HG03439 (cell line): ENCODE measurements around the gene NCOA5.

Source experiments
- ATAC-seq: cut with Tn5 transposase; IDR thresholded peaks from one replicate; pipeline ENCODE4 v1.9.1; 2021; ENCODE audit warnings: mild to moderate bottlenecking, moderate library complexity; ENCODE audit not compliant: unreplicated experiment

Gene NCOA5

DNA sequence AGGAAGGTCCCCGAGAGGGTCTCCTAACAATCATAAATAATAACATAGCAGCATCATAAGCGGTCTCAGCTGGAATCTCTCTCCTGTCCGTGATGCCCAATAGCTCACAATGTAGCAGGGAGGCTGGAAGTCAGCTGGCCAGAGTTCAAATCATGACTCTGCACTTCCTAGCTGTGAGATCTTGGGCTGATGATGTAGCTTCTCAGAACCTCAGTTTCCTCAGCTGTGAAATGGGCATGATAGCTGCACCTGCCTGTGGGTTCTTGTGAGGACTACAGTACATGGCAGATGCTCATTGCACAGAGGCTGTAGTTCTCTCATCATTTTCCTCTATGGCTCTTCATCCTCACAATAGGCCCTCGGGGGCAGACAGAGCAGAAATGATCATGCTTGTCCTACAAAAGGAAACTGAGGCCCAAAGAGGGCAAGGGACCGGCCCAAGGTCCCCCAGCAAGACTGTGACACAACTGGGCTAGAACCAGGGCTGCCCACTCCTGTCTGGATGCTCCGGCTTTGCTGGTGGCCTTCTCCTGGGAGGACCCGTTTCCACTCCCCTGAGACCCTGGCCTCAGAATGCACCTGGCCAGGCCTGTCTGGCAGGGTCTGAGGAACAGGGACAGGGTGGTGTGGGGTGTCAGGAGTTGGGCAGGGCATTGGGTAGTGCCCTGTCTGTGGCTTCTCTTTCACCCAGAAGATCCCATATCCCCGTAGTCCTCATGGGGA lies 43.0 kb downstream of the NCOA5 start:
- no peak for ATAC-seq

DNA sequence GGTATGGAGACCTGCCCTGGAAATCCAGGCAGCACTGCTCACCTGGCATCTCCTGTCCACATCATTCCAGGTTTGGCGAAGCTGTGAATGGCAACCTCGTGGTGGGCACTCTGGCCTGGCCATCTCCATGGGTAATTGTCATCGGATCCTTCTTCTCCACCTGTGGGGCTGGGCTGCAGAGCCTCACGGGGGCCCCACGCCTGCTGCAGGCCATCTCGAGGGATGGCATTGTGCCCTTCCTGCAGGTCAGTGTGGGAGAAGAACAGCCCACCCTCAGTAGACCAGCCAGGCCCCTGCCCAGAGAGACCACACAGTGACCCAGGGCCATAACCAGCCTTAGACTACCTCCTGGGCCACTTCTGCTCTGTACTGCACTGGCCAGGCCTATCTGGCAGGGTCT lies 44.9 kb downstream of the NCOA5 start:
- no peak for ATAC-seq

DNA sequence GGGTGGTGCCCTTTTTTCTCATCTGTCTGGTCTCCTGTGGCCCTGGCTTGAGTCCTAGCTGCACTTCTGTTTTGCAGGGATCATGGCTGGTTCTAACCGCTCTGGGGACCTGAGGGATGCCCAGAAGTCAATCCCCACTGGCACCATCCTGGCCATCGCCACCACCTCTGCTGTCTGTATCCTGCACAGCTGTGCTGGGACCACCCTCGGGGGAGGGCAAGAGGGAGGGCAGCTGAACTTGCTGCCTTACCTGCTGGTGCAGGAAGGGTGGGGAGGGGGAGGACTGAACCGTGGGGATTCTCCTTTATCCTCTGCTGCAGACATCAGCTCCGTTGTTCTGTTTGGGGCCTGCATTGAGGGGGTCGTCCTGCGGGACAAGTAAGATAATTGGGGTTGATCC lies 46.2 kb downstream of the NCOA5 start:
- no peak for ATAC-seq

DNA sequence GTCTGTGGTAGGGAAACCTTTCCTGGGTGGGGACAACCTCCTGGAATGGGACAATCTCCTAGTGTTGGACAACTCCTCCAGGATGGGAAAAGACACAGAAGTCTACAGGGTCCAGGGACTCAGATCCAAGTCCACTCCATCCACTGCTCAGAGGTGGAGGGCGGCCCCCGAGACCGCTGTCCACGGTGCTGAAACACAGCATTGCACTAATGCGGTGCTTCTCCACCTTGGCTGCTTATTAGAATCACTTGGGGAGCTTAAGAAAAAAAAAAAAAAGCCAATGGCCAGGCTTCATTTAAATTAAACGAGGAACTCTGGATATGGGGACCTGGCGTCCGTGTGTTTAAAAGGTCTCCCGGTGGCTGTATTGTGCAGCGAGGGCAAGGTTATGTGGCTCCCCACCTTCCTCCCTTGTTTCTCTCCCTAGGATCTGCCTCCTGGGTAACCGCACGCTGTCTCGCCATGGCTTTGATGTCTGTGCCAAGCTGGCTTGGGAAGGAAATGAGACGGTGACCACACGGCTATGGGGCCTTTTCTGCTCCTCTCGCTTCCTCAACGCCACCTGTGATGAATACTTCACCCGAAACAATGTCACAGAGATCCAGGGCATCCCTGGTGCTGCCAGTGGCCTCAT lies 48.7 kb downstream of the NCOA5 start:
- ATAC-seq = no peak

DNA sequence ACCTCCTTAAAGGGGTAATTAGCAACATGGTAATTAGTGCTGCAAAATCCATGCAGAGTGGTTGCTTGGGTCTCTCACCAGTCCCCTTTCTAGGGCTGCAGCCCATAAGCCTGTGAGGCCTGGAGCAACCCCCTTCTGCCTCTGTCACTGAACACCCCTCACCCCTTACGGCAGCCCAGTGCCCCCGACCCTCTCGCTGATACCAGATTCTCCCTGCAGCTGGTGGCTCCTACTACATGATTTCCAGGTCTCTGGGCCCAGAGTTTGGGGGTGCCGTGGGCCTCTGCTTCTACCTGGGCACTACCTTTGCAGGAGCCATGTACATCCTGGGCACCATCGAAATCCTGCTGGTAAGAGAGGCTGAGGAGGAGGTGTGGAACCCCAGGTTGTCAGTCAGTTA lies 52.7 kb downstream of the NCOA5 start:
- no peak for ATAC-seq

DNA sequence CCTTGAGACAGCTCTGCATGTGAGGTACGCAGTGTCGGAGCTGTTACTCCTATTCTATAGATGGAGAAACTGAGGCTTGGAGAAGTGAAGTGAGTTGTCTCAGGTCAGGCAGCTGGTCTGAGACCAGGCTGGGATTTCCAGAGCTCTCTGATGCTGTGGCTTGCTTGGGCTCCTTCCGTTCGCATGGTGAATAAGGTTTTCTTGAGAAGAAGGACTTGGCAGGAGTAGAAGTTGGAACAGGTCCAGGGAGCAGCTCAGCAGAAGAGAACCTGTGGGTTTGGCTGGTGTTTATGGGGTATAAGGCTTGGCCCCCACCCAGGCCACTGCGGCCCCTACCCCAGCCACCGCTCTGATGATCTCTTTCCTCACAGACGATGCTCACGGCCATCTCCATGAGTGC lies 53.4 kb downstream of the NCOA5 start:
- no peak for ATAC-seq

DNA sequence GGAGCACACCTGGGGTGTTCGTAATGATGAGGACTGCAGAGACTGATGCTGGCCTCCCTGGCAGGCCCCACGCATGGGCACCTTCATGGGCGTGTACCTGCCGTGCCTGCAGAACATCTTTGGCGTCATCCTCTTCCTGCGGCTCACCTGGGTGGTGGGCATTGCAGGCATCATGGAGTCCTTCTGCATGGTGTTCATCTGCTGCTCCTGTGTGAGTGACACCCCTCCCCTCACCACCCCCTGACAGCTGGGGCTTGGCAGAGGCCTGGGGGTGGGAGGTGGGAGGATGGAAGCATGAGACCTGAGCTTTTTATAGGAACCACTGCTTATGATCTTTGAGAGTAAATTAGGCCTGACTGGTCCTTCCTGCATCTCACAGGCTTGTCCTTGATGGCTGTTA lies 54.0 kb downstream of the NCOA5 start:
- ATAC-seq = no peak

DNA sequence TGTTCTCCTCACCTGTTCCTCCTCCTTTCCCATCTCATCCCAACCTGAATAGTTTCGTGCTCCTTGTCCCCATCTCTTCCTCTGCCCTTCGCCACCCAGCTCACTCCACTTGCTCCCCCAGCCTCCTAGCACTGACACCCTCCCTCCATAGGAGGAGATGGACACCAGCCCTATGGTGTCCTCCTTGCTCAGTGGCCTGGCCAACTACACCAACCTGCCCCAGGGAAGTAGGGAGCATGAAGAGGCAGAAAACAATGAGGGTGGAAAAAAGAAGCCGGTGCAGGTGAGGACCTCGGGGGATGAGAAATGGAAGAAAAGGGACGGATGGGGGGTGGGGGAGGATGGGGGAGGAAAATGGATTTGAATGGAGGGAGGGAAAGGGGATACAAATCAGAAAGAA lies 54.5 kb downstream of the NCOA5 start:
- ATAC-seq = no peak

DNA sequence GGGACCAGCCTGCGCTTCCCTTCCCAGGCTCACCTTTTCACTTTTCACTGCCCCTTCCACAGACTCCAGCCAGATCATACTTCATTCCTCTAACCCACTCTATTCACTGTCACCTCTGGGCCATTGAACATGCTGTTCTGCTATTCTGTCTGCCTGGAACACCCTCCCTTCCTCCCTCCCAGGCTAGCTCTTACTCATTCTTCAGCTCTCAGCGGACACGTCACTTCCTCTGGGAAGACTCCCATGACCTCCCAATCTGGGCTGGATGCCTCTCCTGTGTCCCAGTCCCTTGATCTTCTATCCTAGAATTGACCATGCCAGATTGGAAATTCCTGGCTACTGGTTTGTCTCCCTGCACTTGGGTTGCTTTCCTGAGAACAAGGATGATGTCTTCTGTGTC lies 55.7 kb downstream of the NCOA5 start:
- no peak for ATAC-seq

DNA sequence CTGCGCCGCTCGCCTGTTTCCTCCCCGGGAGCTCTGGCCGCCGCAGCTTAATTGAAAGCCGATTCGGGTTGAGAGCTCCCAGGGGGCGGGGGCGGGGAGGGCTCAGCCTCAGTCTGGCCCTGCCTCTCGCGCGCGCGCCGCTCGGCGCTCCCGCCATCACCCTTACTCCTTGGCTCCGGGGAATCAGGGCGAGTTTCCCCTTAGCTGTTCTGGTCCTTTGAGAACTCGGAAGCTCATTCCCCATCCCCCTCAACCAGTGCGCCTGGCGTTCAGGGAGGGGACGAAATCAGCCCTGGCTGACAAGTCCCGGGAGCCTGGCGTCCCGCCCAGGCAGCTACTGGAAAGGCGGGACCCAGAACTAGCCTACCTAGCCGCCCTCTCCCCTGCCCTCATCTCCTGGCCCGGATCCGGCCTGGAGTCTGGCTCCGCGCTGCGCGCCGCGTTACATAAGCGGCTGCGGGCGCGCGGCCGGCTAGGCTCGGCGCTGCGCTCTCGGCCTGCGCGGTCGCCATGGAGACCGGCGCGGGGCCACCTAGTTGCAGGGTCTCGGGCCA lies 58.0 kb downstream of the NCOA5 start:
- no peak for ATAC-seq

DNA sequence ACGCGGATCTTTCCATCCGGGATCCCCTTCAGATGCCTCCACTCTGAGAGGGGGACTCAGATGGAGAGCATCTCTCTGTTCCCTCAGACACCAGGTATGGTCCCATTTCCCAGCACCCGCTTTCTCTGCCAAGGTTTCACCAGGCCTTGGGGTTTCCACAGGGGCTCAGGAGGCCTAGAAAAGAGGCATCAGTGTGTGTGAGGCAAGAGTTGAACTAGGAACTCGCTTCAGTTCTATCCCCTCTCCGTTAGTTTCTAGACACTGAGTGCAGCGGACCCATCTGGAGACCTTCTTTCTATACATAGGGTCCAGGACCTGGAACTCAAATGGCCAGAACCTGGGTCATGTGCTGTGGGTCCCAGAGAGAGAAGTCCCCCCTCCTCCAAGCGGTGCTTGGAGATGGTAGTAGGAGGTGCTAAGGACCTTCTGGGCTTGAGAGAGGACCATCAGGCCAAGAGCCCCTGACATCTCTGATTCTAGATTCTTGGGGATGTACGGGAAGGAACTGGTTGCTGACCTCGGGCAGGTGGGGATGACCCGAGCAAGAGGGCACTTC lies 58.7 kb downstream of the NCOA5 start:
- no peak for ATAC-seq

DNA sequence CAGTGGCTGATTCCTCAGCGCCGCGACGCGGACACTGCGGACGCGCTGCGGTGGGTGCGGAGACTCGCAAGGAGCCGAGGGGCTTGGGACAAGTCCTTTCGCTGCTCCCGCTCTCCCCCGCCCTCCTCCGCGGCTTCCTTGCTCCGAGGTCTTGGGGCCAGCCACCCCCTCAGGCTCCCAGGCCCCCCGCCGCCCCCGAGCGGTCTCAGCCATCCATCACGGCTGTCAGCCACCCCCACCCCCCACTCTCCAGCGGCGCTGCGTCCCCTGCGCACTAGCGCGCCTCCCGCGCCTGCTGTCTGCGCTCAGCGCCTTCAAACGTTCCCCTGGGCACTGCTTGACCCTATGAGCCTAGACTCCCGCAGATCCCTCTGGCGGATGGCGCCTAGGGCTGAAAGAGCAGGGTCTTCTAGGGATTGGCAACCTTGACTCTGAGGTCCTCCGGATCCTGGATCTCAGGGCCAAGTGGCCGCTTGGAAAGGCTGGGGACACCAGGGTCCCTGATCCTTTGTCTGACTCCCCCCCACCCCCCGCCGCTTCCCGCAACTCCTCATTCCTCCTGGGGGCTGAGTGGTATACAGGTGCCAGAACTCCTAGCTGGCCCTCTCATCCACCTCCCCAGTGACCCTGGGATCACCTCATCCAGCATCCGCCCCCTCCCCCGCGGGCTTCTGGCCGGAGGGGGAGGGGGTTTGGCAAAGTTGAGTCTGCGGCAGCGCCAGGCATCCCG lies 59.3 kb downstream of the NCOA5 start:
- no peak for ATAC-seq

DNA sequence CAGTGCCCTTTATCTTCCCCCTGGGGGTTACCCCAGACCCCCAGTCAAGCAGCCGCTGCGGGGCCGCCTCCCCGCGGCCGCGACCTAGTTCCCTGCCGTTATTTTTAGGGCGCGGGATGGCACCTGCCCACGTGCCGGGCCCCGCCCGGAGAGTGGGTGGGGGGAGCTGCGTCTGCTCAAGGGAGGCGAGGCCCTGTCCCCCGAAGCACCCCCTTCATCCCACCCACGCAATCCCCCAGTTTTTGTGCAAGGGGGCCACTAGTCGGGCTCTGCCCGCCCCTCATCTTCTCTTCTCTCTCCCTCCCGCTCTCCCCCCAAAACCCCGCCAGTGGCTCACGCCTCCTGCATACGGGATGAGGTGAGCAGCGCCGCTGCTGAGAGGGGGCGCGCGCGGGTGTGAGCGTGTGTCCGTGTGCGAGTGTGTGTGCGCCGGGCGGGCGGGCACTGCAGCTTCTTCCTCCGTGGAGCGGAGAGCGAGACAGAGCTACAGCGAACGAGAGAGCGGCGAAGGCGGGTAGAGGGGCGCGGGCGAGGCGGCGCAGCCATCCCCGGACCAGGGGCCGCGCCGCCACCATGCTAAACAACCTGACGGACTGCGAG lies 60.9 kb downstream of the NCOA5 start, which contains the start of gene SLC12A5:
SLC12A5 (plus strand) TSS at position 444 of the 600 bp plus-strand sequence; CDS start at position 574, 130 bp downstream.
- no peak for ATAC-seq

DNA sequence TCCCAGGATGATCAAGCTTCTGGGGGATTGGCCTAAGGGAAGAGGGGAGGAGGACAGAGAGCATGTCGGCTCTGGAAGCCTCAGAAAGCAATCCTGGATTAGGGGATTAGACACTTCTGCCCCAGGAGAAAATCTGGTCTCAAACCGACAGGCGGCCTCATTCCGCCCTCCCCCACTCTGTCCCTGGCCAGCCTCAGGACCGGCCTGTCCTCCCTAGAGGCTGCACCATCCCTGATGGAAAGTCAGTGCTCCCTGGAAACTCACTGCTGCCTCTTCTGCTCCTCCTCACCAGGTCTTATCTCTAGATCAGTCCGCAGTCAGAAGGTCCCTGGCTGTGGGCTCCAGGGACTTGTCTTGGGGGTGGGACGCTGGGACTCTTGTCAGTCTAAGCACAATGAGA lies 61.7 kb downstream of the NCOA5 start:
- ATAC-seq = no peak

DNA sequence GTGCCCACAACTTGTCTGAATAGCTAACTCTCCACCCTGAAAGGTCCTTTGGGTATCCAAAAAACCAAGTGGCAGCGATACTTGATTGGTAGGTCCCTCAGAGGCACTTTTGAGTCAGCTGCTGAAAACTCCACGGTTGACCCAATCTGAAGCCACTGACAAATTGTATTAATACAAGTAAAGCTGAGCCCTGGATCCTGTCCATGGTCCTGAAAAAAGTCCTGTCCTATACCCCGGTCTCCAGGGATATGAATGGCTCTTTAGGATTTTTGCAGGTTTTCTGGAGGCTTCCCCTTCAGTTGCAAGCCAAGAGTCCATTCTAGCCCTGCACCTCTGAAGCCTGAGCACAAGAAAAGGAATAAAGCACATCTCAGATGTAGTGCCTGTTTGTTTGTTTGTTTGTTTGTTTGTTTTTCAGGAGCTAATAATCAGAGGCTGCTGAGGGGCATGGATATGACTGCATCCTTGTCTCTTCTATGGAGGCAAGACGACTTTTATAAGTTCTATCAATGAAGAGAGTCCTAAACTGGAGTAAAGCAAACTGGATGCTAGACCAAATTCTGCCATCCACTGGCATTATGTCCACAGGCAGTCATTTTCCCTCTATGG lies 62.4 kb downstream of the NCOA5 start:
- no peak for ATAC-seq

DNA sequence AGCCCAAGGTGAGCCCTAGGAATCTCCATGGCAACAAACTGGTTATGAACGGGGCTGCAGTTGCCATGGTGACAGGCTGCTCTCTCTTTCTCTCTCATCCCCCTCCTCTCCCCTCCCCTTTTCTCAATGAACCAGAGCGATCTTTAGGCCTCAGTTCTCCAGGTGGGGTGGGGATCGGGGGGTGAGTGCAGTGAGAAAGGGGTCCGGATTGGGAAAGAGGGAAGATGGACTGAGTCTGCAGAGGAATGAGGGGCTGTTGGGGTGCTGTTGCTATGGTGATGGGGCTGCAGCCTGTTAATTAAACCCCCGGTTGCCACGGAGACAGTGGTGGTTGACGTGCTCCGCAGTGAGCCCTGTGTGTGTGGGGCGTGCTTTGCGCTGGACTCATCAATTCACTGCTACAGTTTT lies 64.4 kb downstream of the NCOA5 start:
- ATAC-seq = no peak

DNA sequence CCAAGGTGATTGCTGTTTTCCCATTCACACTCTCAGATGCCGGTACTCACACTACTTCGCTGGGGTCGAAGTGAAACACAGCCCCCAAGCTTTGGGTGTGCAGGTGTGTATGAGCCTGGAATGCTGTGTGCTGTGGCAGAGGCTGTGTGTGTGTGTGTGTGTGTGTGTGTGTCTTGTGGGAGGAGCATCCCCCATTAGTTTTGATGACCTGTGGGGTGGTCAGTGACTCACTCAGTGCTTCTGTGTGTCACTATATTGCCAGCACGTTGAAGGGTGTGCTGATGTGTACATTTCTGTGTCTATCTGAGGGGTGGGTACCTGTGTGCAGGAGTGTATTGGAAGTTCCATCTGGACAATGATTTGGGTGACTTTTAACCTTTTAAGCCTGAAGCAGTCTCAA lies 65.8 kb downstream of the NCOA5 start:
- no peak for ATAC-seq

DNA sequence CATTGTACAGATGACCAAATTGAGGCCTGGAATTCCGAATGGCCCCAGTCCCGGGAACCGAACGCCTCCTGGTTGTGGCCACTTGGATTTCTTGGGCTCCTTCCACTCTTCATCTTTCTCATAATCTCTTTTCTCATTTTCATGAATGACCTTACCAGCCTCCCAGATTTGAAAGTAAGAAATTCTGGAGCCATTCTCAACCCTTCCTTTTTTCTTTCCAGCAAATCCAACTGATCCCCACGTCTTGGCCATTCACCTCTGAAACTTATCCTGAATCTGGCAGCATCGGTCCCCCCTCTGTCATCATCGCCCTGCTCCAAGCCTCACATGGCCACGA lies 66.6 kb downstream of the NCOA5 start:
- ATAC-seq = no peak

DNA sequence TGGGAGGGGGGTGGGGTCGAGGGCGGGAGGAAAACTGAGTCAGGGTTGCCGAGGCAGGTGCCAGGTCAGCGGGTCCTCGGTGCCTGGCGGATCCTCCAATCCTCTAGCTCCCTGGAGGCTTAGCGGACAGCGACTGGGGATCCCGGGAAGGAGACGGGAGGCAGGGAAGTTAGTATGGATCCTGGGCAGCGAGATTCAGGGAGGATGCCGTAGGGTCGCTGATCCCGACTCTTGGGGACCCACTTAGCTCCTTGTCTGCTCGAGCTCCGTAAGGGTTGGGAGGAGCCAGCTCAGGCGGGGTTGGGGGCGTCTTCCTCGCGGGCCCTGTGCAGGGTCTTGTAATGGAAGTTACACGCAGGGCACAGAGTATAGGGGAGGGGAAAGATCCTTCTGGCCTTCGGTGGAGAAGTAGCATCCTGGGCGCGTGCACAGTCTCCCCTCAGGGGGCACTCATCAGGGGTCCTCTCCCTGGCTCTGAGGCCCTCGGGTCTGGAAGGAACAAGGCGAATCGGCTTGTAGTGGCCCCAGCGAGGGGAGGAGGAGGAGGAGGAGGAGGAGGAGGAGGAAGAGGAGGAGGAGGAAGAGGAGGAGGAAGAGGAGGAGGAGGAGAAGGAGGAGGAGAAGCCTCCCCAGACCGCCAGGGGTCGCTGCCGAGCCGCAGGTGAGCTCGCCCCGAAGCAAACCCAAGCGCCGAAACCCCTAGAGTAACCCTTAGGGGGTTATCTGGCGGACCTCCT lies 67.2 kb downstream of the NCOA5 start:
- ATAC-seq = no peak
